Umbilical cord (tissue), 2 donors: ENCODE measurements around the gene SMG6. TPM values are rescaled to one million over a fixed set of nuclear protein-coding genes. Genes with fewer than 3 reads are reported as not detected.

ENCODE experiments used
- DNase-seq: peaks from one replicate; pipeline ENCODE4 v3.0.0-alpha.2; 2015; ENCODE audit warnings: low spot score
- total RNA-seq: library from RNA; depleted of rRNA; stranded (reverse); fragments of >200 nt; gene quantifications from one replicate; pipeline ENCODE4 v1.2.3, GENCODE V29; 2014; ENCODE audit warnings: low replicate concordance; ENCODE audit not compliant: insufficient read depth

SMG6 gene
- total RNA-seq, 1 donor from 2014 or later = 29.1 TPM

DNA sequence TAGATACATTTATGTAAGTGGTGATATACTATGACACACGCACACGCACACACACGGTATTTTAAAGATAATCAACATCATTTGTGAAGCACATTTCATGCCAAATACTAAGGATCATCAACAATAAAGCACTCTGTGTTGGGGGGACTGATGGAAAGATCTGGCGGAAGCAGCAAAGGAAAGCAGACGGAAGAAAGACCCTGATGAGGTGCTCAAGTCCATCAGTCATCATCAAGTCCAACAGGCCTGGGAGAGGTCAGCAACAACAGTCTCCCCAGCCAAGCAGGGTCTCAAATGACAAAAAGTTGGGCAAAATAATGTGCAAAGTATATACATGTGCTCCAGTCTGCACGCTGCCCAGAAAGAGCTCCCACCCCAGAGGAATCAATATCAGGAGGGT, 193.1 kb downstream of the SMG6 start:
- DNase-seq = no peak

DNA sequence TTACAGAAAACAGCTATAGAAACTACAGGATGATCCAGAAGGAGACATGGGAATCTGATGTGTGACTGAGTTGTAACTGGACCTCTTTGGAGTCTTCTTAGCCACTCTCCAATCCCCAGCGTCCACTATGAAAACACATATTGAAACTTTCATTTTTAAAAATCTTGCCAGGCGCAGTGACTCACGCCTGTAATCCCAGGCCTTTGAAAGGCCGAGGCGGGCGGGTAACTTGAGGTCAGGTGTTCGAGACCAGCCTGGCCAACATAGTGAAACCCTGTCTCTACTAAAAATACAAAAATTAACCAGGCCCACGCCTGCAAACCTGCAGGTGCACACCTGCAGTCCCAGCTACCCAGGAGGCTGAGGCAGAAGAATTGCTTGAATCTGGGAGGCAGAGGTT, 195.4 kb downstream of the SMG6 start:
- no peak for DNase-seq

DNA sequence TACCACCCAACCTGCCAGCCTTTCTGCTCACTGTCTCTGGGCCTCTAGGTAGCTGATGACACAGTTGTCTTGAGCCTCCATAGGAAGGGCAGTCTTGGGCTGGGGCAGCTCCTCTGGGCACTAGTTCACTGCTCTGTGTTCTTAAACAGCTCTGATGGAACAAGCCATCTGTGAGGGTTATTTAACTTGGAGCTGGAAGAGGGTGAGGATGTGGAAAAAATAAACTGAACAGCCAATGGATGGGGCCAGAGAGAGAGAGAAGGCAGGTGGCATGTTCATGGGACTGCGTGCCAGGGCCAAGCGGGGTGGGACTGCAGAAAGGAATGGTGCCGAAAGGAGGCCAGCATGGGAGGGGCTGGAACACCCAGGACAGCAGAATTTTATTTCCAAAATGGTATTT, 196.1 kb downstream of the SMG6 start:
- DNase-seq = no peak

DNA sequence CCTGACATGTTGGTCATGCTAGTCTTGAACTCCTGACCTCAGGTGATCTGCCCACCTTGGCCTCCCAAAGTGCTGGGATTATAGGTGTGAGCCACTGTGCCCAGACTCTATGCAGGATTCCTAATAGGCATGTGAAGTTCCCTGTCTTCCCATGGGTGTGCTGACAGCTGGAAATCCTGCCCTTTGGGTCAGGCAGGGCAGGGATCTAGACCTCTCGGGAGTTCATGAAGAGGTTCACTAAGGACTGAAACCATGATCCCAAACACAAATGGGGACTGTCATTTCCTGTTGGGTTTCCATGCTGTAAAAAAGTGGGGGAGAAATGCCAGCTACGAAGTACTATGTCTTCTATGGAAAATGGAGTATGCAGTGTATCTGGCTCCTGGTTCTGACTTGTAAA, 196.5 kb downstream of the SMG6 start:
- no peak for DNase-seq

DNA sequence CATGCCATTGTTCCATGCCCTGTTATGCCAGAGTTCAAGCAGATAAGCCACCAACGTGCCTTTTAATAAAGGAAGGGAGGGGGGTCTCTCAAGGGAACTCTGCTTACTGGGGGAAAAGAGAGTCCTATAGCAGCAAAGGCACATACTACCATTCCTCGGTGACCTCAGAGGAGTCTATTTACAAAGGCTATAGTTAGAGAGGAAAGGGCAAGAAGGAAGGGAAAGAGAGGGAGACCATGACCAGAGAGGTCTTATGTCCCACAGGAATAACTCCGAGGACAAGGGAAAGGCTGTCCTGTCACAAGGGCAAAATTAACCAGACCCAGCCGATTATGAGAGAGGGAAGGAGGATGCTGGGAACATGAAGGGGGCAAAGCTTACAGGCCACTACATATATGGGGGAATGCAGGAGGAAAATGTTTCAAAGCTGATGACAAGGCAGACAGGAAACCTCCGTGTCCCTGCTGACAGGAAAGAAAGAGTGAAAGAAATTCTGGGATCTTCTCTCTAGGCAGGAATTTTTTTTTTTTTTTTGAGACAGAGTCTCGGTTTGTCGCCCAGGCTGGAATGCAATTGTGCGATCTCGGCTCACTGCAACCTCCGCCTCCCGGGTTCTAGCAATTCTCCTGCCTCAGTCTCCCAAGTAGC, 197.2 kb downstream of the SMG6 start:
- DNase-seq = no peak

DNA sequence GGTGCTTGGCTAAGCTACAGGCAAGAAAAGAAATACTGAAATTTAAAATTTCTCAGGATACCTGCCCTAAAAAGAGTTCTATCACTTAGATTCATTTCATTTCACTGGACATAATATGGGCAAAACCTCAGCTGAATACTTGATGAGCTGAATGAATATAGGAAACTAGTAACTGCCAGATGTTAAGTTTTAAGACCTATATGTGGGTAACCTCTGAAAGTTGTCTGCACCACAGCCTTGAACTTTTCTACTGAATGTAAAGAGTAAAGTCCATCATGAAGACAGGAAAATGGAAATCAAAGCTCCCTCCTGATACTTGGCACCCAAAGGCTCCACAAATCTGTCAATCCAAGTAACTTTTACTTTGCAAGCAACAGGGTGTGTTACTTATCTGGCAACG, 197.9 kb downstream of the SMG6 start:
- DNase-seq = no peak

DNA sequence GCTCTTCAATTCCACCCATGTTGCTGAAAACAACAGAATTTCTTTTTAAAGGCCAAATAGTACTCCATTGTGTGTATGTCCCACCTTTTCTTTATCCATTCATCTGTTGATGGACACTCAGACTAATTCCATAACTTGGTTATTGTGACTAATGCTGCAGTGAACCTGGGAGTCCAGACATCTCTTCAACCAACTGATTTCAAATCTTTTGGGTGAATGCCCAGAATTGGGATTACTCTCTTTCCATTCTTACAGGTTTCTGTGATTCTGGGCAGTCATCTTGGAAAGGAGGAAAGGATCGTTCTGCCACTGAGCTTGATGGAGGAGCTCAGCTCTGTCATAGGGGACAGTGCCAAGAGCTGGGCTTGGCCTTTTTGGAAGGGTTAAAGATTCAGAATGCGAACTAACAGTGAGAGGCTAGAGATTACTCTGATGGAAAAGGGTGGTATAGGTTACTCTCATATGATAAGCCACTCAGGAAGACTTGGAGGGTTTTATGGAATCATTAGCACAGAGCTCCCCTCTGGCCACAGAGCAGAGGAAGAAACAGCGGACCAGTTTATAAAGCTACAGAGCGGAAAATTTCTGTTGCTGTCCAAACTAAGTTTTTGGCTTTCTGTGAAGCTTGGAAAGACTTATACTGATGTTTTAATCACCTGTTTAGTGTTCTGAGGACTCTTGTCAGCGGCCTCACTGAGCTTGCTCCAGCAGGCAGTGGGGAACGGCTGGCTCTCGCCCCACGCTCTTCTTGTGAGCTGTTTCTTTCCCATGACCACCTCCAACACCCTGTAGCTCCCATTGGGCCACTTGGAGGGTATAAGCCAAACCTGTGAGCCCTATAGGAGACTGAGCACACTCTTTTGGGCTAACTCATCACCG, 200.4 kb downstream of the SMG6 start:
- DNase-seq = peak; percentile 78

DNA sequence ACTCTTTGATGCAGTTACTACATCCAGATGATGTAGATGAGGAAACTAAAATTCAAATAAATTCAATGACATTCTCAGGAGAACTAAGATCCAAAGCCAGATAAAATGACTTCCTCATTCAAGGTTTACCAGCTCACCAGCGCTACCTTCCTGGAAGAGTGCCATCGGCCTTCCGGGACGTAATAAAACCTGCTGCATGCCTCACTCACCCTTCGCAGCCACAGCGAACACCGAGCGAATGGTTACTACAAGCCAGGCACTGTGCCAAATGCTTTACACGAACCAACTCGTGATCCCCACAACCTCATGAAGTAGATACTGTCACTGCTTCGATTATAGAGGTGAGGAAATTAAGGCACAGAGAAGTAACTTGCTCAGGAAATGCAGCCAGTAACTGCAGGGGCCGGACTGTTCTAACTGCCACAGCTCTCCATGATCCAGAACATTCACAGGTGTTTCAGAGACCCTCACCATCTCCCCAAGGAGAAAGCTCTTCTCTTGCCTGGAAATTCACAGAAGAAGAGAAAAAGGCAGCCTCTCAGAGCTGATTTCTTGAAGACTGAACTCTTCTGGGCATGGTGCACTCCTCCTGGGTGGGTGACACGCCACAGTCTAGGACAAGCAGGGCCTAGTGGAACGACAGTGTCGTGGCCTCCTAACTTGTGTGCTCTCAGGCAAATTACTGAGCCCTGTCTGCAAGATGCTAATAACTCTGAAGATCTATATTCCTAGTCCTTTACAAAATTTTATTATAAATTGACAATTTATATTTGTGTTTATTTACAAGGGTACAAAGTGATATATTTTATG, 201.9 kb downstream of the SMG6 start:
- no peak for DNase-seq

DNA sequence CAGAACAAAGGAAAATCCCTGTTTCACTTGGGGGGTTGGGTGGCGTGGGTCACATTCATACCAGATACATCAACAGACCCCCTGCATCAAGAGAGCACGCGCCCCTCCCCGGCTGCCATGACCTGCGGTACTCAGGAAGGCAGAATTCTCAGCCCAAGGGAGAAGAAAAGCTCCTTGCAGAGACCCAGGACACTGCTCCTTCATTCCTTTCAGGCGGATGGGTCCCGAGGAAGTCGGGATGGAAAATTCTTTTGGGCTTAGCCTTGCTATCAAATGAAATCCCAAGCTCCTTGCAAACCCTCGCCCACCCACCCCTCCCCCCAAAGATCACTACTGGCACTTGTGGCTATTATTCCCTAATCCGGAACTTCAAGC, 208.1 kb downstream of the SMG6 start:
- DNase-seq = no peak

DNA sequence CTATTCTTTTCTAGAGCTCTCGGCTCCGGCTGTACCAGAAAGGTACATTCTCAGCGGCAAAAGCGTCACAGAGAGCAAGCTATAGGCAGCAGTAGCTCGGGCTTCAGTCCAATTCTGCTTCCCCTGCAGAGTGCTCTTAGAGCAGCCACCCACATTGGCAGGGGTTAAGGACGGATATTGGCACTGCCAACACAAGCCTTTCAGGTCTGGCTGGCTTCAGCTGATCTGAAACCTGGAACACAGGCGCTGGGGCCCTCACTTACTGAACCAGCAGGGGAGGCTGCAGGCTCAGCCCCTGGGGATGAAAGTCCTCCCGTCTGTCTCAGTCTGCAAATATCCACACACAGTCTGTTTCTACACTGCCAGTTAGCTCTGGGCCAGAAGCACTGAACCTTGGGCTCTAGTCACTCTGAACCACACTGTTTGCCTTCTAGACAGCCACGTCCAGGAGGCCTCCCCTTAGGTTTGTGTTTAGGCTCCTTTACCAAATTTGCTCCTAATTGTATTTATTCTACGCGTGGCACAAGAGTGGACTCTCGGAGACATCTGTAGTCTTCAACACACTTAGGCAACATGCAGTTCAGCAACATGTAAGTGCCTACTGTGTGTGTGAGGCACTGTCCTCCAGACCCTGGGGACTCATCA, 208.6 kb downstream of the SMG6 start:
- peak; percentile 78 for DNase-seq

DNA sequence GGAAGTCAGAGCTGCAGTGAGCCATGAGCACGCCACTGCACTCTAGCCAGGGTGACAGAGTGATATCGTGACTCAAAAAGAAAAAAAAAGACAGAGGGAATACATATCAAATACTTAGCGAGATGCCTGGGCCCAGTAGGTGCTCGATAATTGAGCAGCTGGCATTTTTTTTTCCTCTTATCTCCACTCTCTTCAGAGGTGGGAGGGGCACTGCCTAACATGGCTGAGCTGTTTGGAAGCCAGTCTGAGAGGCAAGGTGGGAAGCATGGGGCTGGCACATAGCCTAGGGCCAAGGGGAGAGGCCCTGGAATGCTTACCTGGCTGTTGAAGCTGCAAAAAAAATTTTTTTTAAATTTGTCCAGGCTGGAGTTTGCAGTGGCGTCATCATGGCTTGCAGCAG, 210.2 kb downstream of the SMG6 start:
- no peak for DNase-seq

DNA sequence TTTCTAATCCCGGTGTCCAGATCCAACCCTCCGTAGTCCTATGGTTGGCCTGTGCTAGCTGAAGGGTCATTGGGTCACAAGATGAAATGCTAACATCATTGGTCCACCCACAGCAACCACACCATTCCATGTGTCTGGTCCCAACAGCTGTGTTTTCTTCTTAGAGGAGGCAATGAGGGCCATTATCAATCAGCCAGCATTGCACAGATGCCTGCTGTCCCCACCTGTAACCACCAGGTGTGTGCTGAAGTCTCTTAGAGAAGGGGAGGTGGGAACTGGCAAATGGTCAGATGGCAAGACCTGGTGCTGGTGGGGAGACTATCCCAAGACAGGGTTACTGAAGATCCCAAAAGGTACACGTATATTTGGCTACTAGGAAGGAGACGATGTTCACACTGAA, 211.3 kb downstream of the SMG6 start:
- no peak for DNase-seq

DNA sequence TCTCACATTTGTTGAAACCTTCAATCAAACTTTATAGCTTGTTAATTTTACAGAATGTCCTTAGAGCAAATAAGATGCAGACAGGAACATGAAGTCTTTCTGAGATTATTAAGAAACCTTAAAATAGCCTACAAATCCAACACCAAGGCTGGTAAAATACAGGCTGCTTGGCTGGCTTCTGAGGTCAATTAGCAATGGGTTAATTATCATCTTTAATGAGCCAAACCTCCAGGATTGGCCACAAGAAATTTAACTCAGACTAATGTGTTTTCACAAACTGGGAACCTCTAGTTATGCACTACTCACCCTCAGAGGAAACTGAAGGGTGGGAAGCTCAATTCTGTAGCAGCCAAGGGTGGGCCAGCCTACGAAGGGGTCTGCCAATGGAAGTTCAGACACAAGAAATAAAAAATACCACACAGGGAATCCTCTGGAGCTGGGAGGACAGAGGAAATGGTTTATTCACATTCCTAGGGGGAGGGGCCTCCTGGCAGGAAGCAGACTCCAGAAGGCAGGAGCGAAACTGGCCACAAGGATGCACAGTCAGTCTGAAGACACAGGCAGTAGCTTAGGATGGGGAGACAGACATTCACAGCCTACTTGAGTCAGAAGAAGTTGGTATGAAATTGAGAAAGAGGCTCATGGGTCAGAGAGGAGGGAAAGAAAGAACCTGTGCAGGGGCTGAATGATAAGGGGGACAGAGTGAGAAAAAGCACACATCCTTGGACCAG, 212.6 kb downstream of the SMG6 start:
- DNase-seq = peak; percentile 93

DNA sequence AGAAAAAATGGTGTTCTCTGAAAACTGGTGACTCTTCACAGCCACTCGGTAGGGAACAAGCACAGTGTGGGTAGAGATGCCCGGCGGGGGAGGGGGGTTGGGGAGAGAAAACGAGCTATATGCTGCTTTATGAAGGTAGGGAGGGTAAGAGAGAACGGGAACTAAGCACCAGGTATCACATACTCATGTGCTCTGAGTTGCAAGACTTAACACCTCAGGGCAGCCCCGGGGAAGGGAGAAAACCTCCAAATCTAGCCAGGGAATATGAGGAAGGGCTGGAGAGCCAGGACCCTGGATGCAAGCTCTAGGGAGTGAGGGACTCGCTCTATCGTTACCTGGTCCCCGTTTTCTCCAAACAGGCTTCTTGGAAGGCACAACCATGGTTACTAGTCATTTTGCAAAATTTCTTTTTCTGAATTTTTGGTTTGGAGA, 213.4 kb downstream of the SMG6 start:
- no peak for DNase-seq

DNA sequence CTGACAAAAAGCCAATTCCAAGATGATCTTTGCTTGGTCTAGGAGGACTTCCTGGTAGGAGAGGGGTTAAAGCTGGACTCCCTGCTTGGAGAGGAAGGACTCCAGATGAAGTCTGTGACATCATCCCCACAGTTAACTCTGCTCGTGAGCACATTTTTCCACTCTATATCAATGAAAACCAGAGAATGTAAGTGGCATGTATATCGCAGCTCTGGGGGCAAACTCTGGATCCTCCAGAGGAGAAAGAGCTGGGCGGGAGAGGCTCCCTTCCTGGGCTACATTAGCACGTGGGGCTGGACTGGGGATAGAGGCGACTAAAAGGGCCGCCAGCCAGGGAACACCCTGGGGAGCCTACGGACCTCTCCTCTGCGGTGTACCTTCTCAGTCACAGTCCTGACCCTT, 214.6 kb downstream of the SMG6 start:
- DNase-seq = peak; percentile 88

DNA sequence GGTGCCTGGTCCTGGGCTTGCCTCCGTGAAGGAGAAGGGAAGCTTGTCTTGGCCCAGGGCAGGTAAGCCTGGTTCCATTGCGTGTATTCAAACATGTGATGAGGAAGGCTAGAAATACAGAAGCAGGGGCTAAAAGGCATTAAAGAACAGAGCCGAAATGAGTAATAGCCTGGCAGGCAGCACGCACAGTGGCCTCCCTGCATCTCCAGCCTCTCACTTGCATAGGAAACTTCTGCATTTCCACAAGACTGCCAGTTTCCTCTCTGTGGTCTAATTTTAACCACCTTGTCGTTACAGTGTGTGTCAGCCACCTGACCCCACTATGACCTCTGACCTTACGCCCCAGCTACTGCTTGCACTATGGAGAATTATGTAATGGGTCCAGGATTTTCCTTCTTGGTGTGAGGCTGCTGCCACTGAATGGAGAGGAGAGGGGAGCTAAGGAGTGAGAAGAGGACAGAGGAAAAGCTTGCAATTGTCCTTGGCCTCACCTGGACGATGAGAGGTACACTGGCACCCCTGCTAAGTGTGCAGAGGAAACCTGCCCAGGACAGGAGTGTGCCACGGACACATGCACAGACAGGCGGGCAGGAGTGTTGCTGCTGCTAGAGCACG, 215.9 kb downstream of the SMG6 start:
- DNase-seq = peak; percentile 65

DNA sequence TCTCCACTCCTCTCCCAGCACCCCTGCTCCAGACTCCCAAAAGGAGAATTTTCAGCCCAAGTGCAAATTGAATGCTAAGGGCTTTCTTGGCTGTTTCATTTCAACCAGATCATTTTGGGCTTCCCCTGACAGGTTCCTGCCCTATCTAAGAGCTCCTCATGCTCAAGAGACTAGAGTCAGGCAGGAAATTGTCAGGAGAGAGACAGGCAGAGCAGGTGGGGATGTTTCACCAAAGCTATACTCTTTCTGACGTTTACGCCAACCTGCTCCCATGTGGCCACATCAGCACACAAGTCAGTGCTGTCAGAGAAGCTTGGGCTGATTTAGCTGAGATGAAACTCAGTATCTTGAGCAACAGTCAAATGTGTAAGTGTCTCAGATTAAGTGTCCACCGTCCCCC, 217.3 kb downstream of the SMG6 start:
- no peak for DNase-seq

DNA sequence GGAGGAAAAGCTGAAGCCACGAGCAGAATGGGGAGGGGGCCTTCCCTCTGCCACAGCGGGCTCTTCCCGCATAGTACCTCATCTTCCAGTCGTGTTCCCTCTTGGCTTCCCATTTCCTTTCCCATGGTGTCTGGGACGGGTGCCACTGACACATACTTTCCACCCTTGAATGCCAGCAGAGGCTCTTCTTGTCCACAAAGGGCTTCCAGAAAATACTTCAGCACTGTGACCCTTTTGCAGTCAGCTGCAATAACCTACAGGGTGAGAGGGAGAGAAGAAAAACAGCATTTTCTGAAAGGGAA, 218.0 kb downstream of the SMG6 start:
- peak; percentile 68 for DNase-seq

DNA sequence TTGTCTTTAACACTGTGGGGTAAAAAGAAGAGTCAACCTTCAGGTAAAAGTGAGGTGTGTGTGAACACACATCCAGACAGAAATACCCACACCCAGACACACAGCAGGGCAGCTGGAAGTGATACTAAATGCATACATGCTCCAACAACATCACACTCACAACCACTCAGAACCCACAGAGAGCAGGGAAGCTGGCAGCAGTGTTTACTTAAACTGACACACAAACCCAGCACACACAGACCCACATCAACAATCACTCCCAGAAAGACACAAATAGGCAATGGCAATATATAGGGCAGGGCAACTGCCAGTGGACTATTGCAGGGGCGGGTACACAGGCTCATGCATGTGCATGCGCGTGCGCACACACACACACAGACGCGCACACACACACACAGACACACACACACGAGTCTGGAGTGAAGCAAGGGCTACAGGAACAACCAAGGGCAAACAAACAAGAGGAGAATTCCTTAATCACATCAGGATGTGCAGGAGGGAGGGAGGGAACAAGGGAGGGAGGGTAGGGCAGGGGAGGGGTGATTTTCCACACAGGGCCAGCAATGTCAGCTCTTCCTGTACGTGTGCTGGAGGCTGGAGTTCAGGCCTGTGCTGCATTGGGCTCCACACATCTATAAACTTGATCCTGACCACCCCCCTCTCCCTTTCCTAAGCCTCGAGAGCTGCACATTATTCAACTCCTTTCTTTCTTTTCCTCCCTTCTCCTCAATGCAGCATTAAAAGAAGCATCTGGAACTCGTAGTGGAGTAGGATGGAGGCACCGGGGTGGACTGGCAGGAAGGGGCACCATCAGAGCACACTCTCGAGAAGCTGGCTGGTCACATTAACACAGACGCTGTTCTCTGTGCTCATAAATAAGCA, 218.6 kb downstream of the SMG6 start:
- DNase-seq = peak; percentile 88
